SK-N-MC (cell line): ENCODE data around the gene BCL7B.

Experiments used
- EZH2 ChIP-seq: fragments of 200-600 bp; sonication (generic); IDR thresholded peaks from one replicate; pipeline ENCODE4 v1.6.1; 2017; ENCODE audit warnings: antibody characterized with exemption
- FOXP2 ChIP-seq: optimal IDR thresholded peaks from 2 replicates; pipeline ENCODE3; 2011; ENCODE audit warnings: mild to moderate bottlenecking, moderate library complexity; ENCODE audit not compliant: insufficient read depth; ENCODE audit errors: extremely low read length, control extremely low read depth
- POLR2AphosphoS5 ChIP-seq: IDR thresholded peaks from 2 replicates; pipeline ENCODE4 v1.6.1; 2012; ENCODE audit warnings: mild to moderate bottlenecking, low read depth, low read length, borderline replicate concordance

- TF ChIP-seq POLR2AphosphoS5: no peak
- no peak for TF ChIP-seq EZH2
- no peak for TF ChIP-seq FOXP2
Measured at GRCh38 chr7:73533742-73534141, 23.7 kb downstream of the BCL7B start.
